ENCODE results near the gene CALCB. TPM values are rescaled to one million over a fixed set of nuclear protein-coding genes. Genes with fewer than 3 reads are reported as not detected.
"Not testable (repeated sequence)": the region's sequence is repeated elsewhere in the genome, so short reads cannot be mapped to it uniquely, and the experiment has no call there.

CALCB gene
- total and polyA plus RNA-seq, 2 donors (not counting 3 experiments of a cell fraction or from before 2014, with no cell fraction given), result not detected

GRCh38 chr11:15062599-15062998 lies 10.8 kb upstream of the CALCB start:
- Histone ChIP-seq H3K4me2 (ENCODE audit: insufficient read depth, low read length) (no peak overlapping the region), H3K27me3 (ENCODE audit: control insufficient read depth in 2 of 2, insufficient read depth in 2 of 2, low read length in 2 of 2) (no peaks in the 10 kb centered on the region), H3K4me1 (ENCODE audit: control insufficient read depth, extremely low read depth, insufficient read depth, low read length) (no peaks in the 10 kb centered on the region), H3K9me1 (replicated peaks; ENCODE audit: control insufficient read depth, extremely low read depth, insufficient read depth, low read length) (no peaks in the 10 kb centered on the region), H3K36me3 (ENCODE audit: control insufficient read depth in 2 of 2, extremely low read depth in 1 of 2, insufficient read depth in 2 of 2, low read length in 2 of 2) (no peaks in the 10 kb centered on the region), H3K9ac (replicated peaks; ENCODE audit: extremely low read depth, insufficient read depth, low read length) (no peak overlapping the region), H3K9me3 (replicated peaks; ENCODE audit: control insufficient read depth, insufficient read depth, low read length) (no peaks in the 10 kb centered on the region), H4K20me1 (replicated peaks; ENCODE audit: control insufficient read depth, extremely low read depth, insufficient read depth, low read length) (no peaks in the 10 kb centered on the region), H3K27ac (ENCODE audit: insufficient read depth, low read depth, low read length) (no peak overlapping the region), H3K4me3 (replicated peaks in 1 of 3; ENCODE audit: insufficient read depth in 1 of 3, low read depth in 1 of 3, low read length in 3 of 3) (no peak overlapping the region), H3K79me2 (ENCODE audit: control insufficient read depth, insufficient read depth, low read length) (no peaks in the 10 kb centered on the region), H2AFZ (ENCODE audit: low read depth, low read length) (no peak overlapping the region)
- FAIRE-seq (no peak), DNase-seq (ENCODE audit: low read depth, low spot score) (no peak)
- ChIA-PET POLR2A (no interaction called here), CTCF (no interaction called here)
- intact Hi-C loops (cut with micrococcal nuclease) (no loop called here), dilution Hi-C loops (cut with MboI; ENCODE audit: extremely low pct_ligation_motif_present, low sequenced_read_pairs) (no loop called here)
- BruUV-seq (replicated peaks), result no TSS peak
- no peak for TF ChIP-seq POLR2A (IDR thresholded peaks at IDR 0.05; ENCODE audit: low read depth, low read length)
- TF ChIP-seq FOS (IDR thresholded peaks at IDR 0.05; ENCODE audit: borderline replicate concordance, insufficient read depth, low read length), result no peak
- TF ChIP-seq MYC (IDR thresholded peaks at IDR 0.05; ENCODE audit: low read depth, low read length), result no peak
- no peak for TF ChIP-seq GATA2 (IDR thresholded peaks at IDR 0.05; ENCODE audit: insufficient read depth, insufficient read length, low read depth, low read length)
- no peak for TF ChIP-seq JUN (IDR thresholded peaks at IDR 0.05; ENCODE audit: borderline replicate concordance, insufficient read depth, insufficient read length, low read depth)
- TF ChIP-seq, protein P1, sequence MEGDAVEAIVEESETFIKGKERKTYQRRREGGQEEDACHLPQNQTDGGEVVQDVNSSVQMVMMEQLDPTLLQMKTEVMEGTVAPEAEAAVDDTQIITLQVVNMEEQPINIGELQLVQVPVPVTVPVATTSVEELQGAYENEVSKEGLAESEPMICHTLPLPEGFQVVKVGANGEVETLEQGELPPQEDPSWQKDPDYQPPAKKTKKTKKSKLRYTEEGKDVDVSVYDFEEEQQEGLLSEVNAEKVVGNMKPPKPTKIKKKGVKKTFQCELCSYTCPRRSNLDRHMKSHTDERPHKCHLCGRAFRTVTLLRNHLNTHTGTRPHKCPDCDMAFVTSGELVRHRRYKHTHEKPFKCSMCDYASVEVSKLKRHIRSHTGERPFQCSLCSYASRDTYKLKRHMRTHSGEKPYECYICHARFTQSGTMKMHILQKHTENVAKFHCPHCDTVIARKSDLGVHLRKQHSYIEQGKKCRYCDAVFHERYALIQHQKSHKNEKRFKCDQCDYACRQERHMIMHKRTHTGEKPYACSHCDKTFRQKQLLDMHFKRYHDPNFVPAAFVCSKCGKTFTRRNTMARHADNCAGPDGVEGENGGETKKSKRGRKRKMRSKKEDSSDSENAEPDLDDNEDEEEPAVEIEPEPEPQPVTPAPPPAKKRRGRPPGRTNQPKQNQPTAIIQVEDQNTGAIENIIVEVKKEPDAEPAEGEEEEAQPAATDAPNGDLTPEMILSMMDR (IDR thresholded peaks at IDR 0.05; ENCODE audit: extremely low read depth in 1 of 2, insufficient read depth in 1 of 2, low read depth in 1 of 2, low read length in 2 of 2), result no peak
- no peak for TF ChIP-seq POLR2AphosphoS5 (IDR thresholded peaks at IDR 0.05; ENCODE audit: insufficient read depth, low read depth, low read length)
- TF ChIP-seq, protein P2, sequence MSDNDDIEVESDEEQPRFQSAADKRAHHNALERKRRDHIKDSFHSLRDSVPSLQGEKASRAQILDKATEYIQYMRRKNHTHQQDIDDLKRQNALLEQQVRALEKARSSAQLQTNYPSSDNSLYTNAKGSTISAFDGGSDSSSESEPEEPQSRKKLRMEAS (IDR thresholded peaks at IDR 0.05; ENCODE audit: insufficient read depth, insufficient read length), result no peak
- TF ChIP-seq EZH2 (IDR thresholded peaks at IDR 0.05; ENCODE audit: borderline replicate concordance, low read depth, low read length, severe bottlenecking), result no peak

DNA sequence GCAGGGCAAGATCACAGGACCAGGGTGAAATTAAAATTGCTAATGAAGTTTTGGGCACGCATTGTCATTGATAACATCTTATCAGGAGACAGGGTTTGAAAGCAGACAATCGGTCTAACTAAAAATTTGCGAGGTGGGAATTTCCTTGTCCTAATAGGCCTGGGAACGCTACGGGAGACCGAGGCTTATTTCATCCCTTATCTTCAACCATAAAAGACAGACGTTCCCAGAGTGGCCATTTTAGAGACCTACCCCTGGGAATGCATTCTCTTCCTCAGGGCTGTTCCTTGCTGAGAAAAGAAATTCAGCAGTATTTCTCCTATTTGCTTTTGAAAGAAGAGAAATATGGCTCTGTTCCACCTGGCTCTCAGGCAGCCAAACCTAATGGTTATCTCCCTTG lies 3.6 kb upstream of the CALCB start:
- H3K27me3 ChIP-seq (ENCODE audit: control insufficient read depth in 2 of 2, insufficient read depth in 2 of 2, low read length in 2 of 2), result peaks cover 15 to 18% of the 10 kb centered on the region in 2 experiments

More for the DNA sequence above, 3.6 kb upstream of the CALCB start:
- CTCF ChIA-PET; H3K4me2 ChIP-seq (ENCODE audit: insufficient read depth, low read length); H3K79me2 ChIP-seq (ENCODE audit: control insufficient read depth, insufficient read depth, low read length); intact Hi-C loops (cut with micrococcal nuclease); H3K4me3 ChIP-seq (replicated peaks in 1 of 3; ENCODE audit: insufficient read depth in 1 of 3, low read depth in 1 of 3, low read length in 3 of 3); H2AFZ ChIP-seq (ENCODE audit: low read depth, low read length); H3K36me3 ChIP-seq (ENCODE audit: control insufficient read depth in 2 of 2, extremely low read depth in 1 of 2, insufficient read depth in 2 of 2, low read length in 2 of 2); H3K27ac ChIP-seq (ENCODE audit: insufficient read depth, low read depth, low read length); H4K20me1 ChIP-seq (replicated peaks; ENCODE audit: control insufficient read depth, extremely low read depth, insufficient read depth, low read length); POLR2A ChIA-PET; H3K9me3 ChIP-seq (replicated peaks; ENCODE audit: control insufficient read depth, insufficient read depth, low read length); H3K9me1 ChIP-seq (replicated peaks; ENCODE audit: control insufficient read depth, extremely low read depth, insufficient read depth, low read length); H3K9ac ChIP-seq (replicated peaks; ENCODE audit: extremely low read depth, insufficient read depth, low read length); dilution Hi-C loops (cut with MboI; ENCODE audit: extremely low pct_ligation_motif_present, low sequenced_read_pairs); BruUV-seq (replicated peaks); H3K4me1 ChIP-seq (ENCODE audit: control insufficient read depth, extremely low read depth, insufficient read depth, low read length); DNase-seq (ENCODE audit: low read depth, low spot score); FAIRE-seq: not testable (repeated sequence)

Measured in endothelial cell of umbilical vein (primary cell).